Neuronal stem cell (in vitro differentiated cells): Measurements from ENCODE around the gene ARMC3.

Source experiments
- DNase-seq: peaks from one replicate; pipeline ENCODE4 v3.0.0-alpha.2; 2013; ENCODE audit warnings: low spot score
- H2AFZ ChIP-seq: one replicate; pipeline ENCODE4 v1.6.1; 2013; ENCODE audit warnings: mild to moderate bottlenecking, low read length, inconsistent platforms
- H2AK5ac ChIP-seq: 2 replicates; pipeline ENCODE4 v1.6.1; 2013; ENCODE audit warnings: low read depth, mild to moderate bottlenecking, inconsistent platforms, low read length, moderate library complexity, mixed read lengths
- H2BK120ac ChIP-seq: 2 replicates; pipeline ENCODE4 v1.6.1; 2013; ENCODE audit warnings: low read depth, mild to moderate bottlenecking, inconsistent platforms, low read length, moderate library complexity, mixed read lengths
- H2BK12ac ChIP-seq: one replicate; pipeline ENCODE4 v1.6.1; 2013; ENCODE audit warnings: low read length, inconsistent platforms
- H2BK15ac ChIP-seq: 2 replicates; pipeline ENCODE4 v1.6.1; 2013; ENCODE audit warnings: mild to moderate bottlenecking, low read length, inconsistent platforms, mixed read lengths
- H2BK5ac ChIP-seq: one replicate; pipeline ENCODE4 v1.6.1; 2013; ENCODE audit warnings: inconsistent platforms, mild to moderate bottlenecking, low read length, moderate library complexity
- H3K14ac ChIP-seq: one replicate; pipeline ENCODE4 v1.6.1; 2013; ENCODE audit warnings: low read length, inconsistent platforms
- H3K18ac ChIP-seq: 2 replicates; pipeline ENCODE4 v1.6.1; 2013; ENCODE audit warnings: low read length, inconsistent platforms
- H3K23ac ChIP-seq: 2 replicates; pipeline ENCODE4 v1.6.1; 2013; ENCODE audit warnings: low read depth, mild to moderate bottlenecking, mixed read lengths, low read length, inconsistent platforms; ENCODE audit not compliant: poor library complexity
- H3K27ac ChIP-seq: replicated peaks from 3 replicates; pipeline ENCODE4 v1.5.1; 2013; ENCODE audit warnings: low read length, inconsistent platforms
- H3K27me3 ChIP-seq, 3 experiments: 2 replicates each; pipeline ENCODE4 v1.6.1; 2013; ENCODE audit warnings: low read length in 3 of 3, mild to moderate bottlenecking in 2 of 3, inconsistent platforms in 1 of 3, low read depth in 1 of 3, mixed read lengths in 1 of 3, moderate library complexity in 1 of 3; ENCODE audit not compliant: control insufficient read depth in 3 of 3, insufficient read depth in 3 of 3
- H3K36me3 ChIP-seq, 2 donors: replicated peaks in 1 of 2; 2 replicates each; pipeline ENCODE4 v1.6.1; 2013; ENCODE audit warnings: low read length in 2 of 2; ENCODE audit not compliant: control insufficient read depth in 2 of 2, insufficient read depth in 2 of 2
- H3K4ac ChIP-seq: 2 replicates; pipeline ENCODE4 v1.6.1; 2013; ENCODE audit warnings: inconsistent platforms, mild to moderate bottlenecking, low read length, moderate library complexity
- H3K4me1 ChIP-seq, 2 donors: 1 replicate in 1 of 2; 2 replicates in 1 of 2; pipeline ENCODE4 v1.6.1; 2013; ENCODE audit warnings: low read length in 2 of 2, low read depth in 1 of 2; ENCODE audit not compliant: control insufficient read depth in 2 of 2, insufficient read depth in 1 of 2
- H3K4me2 ChIP-seq: one replicate; pipeline ENCODE4 v1.6.1; 2013; ENCODE audit warnings: mild to moderate bottlenecking, low read length, inconsistent platforms; ENCODE audit not compliant: insufficient read depth, poor library complexity, severe bottlenecking
- H3K4me3 ChIP-seq, 2 donors: 2 replicates each; pipeline ENCODE4 v1.5.1; 2013; ENCODE audit warnings: low read length in 2 of 2, mild to moderate bottlenecking in 2 of 2, inconsistent platforms in 1 of 2, moderate library complexity in 1 of 2
- H3K79me1 ChIP-seq: one replicate; pipeline ENCODE4 v1.6.1; 2013; ENCODE audit warnings: low read depth, mild to moderate bottlenecking, inconsistent platforms, low read length, moderate library complexity
- H3K9ac ChIP-seq: one replicate; pipeline ENCODE4 v1.6.1; 2013; ENCODE audit warnings: mild to moderate bottlenecking, low read depth, low read length, inconsistent platforms; ENCODE audit not compliant: poor library complexity
- H3K9me3 ChIP-seq, 2 donors: replicated peaks in 1 of 2; 2 replicates each; pipeline versions ENCODE3 to v1.6.1; 2013; ENCODE audit warnings: low read length in 2 of 2, mild to moderate bottlenecking in 2 of 2, inconsistent platforms in 1 of 2, low read depth in 1 of 2, mixed read lengths in 1 of 2, moderate library complexity in 1 of 2; ENCODE audit not compliant: control insufficient read depth in 2 of 2, insufficient read depth in 1 of 2
- H4K8ac ChIP-seq: one replicate; pipeline ENCODE4 v1.6.1; 2013; ENCODE audit warnings: low read depth, mild to moderate bottlenecking, inconsistent platforms, low read length, moderate library complexity
- H4K91ac ChIP-seq: one replicate; pipeline ENCODE4 v1.6.1; 2013; ENCODE audit warnings: low read length, low read depth, mild to moderate bottlenecking, inconsistent platforms; ENCODE audit not compliant: poor library complexity
- WGBS, 2 donors: extraction: QIAGEN DNeasy Blood & Tissue Kit; methylation state at CpG; one replicate each; pipeline ENCODE4 v1.1.7; 2013; ENCODE audit warnings: missing lambda C conversion rate in 2 of 2, mixed read lengths in 1 of 2; ENCODE audit not compliant: insufficient read length in 2 of 2, insufficient replicate concordance in 1 of 2; ENCODE audit errors: extremely low coverage in 2 of 2; 5-methylcytosine and 5-hydroxymethylcytosine counted together

Gene ARMC3

GRCh38 chr10:22978287-22978686 is 50.4 kb downstream of the ARMC3 start:
- Histone ChIP-seq H3K9me3 (no peaks in the 10 kb centered on the region), H3K4me3 (no peak overlapping the region), H2BK5ac (no peak overlapping the region), H3K14ac (no peak overlapping the region), H3K18ac (no peak overlapping the region), H3K9ac (no peak overlapping the region), H2BK120ac (no peak overlapping the region), H3K36me3 (no peaks in the 10 kb centered on the region), H2BK12ac (no peak overlapping the region), H2AFZ (no peak overlapping the region), H3K23ac (no peak overlapping the region), H2BK15ac (no peak overlapping the region), H4K91ac (no peak overlapping the region), H3K27ac (no peak overlapping the region), H3K4me1 (no peaks in the 10 kb centered on the region), H3K27me3 (peaks cover 0 to 4% (median 0%) of the 10 kb centered on the region in 3 experiments), H2AK5ac (no peak overlapping the region), H3K79me1 (no peaks in the 10 kb centered on the region), H3K4ac (no peak overlapping the region), H4K8ac (no peak overlapping the region), H3K4me2 (no peak overlapping the region)
- DNase-seq, result no peak
- WGBS, 2 donors, result no CpG with 5 or more reads among the region's 2 CpGs

GRCh38 chr10:22978918-22979317 is 51.1 kb downstream of the ARMC3 start:
- no peak overlapping the region for H2BK120ac ChIP-seq
- H3K18ac ChIP-seq, result no peak overlapping the region
- no peaks in the 10 kb centered on the region for H3K36me3 ChIP-seq
- no peaks in the 10 kb centered on the region for H3K4me1 ChIP-seq
- DNase-seq, result no peak
- no peak overlapping the region for H3K9ac ChIP-seq
- no peak overlapping the region for H3K23ac ChIP-seq
- H3K27ac ChIP-seq, result no peak overlapping the region
- no peak overlapping the region for H4K8ac ChIP-seq
- H3K4ac ChIP-seq, result no peak overlapping the region
- no peaks in the 10 kb centered on the region for H3K9me3 ChIP-seq
- no CpG with 5 or more reads among the region's 1 CpG for WGBS, 2 donors
- H2AFZ ChIP-seq, result no peak overlapping the region
- H3K4me2 ChIP-seq, result no peak overlapping the region
- no peak overlapping the region for H4K91ac ChIP-seq
- no peak overlapping the region for H2AK5ac ChIP-seq
- H2BK5ac ChIP-seq, result no peak overlapping the region
- no peak overlapping the region for H2BK12ac ChIP-seq
- H2BK15ac ChIP-seq, result no peak overlapping the region
- no peaks in the 10 kb centered on the region for H3K79me1 ChIP-seq
- no peak overlapping the region for H3K4me3 ChIP-seq
- H3K14ac ChIP-seq, result no peak overlapping the region
- peaks cover 0 to 4% (median 0%) of the 10 kb centered on the region in 3 experiments for H3K27me3 ChIP-seq

DNA sequence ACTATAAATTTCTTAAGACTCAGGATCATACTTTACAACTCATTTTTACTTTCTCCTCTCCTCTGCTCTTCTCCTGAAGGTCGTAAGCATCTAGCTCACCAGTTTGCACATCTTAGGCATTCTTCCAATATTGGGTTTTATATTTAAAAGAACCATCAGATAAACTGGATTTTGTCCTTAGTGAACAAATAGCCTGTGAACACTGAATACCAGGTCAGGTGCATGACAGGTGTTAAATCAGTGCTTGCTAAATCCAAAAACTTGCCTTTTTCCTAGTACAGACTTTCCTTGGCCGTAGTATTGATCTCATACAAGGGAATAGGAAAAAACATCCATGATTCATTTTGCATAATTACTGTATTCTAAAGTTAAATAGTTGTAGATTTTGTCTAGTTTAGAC is 53.0 kb downstream of the ARMC3 start:
- H3K14ac ChIP-seq, result no peak overlapping the region
- H3K18ac ChIP-seq, result no peak overlapping the region
- H4K8ac ChIP-seq, result no peak overlapping the region
- H2BK5ac ChIP-seq, result no peak overlapping the region
- no peaks in the 10 kb centered on the region for H3K4me1 ChIP-seq
- H3K23ac ChIP-seq, result no peak overlapping the region
- peaks cover 0 to 4% (median 0%) of the 10 kb centered on the region in 3 experiments for H3K27me3 ChIP-seq
- no peak overlapping the region for H3K4me2 ChIP-seq
- H3K4me3 ChIP-seq, result no peak overlapping the region
- no peak overlapping the region for H2AFZ ChIP-seq
- H2BK120ac ChIP-seq, result no peak overlapping the region
- WGBS, 2 donors, result no CpG with 5 or more reads among the region's 2 CpGs
- DNase-seq, result no peak
- no peak overlapping the region for H2BK12ac ChIP-seq
- H2BK15ac ChIP-seq, result no peak overlapping the region
- no peaks in the 10 kb centered on the region for H3K9me3 ChIP-seq
- no peak overlapping the region for H3K4ac ChIP-seq
- H3K36me3 ChIP-seq, result no peaks in the 10 kb centered on the region
- no peak overlapping the region for H3K9ac ChIP-seq
- no peak overlapping the region for H3K27ac ChIP-seq
- H2AK5ac ChIP-seq, result no peak overlapping the region
- no peak overlapping the region for H4K91ac ChIP-seq
- H3K79me1 ChIP-seq, result no peaks in the 10 kb centered on the region

DNA sequence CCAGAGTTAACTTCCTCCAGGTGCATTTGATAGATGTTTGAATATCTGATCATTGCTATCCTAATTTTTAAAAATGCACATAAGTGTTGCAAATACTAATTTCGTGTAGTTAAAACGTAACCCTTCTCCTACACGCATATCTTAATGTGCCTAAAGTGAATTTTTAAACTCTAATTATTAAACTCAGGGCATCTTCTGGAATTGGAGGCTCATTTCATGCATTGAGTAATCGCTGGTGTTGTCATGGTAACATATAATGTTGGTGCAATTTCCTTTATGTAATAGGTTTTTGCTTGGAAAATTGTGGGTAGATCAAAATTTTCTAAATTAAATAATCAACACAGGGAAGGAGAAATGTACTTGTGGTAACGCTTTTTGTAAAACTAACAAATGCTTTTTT is 56.2 kb downstream of the ARMC3 start:
- WGBS, 2 donors, result no CpG with 5 or more reads among the region's 5 CpGs
- H2AFZ ChIP-seq, result no peak overlapping the region
- H4K8ac ChIP-seq, result no peak overlapping the region
- no peak overlapping the region for H4K91ac ChIP-seq
- no peak overlapping the region for H3K4ac ChIP-seq
- no peak overlapping the region for H2BK15ac ChIP-seq
- no peaks in the 10 kb centered on the region for H3K4me1 ChIP-seq
- no peaks in the 10 kb centered on the region for H3K79me1 ChIP-seq
- H3K4me3 ChIP-seq, result no peak overlapping the region
- H3K27ac ChIP-seq, result no peak overlapping the region
- no peak overlapping the region for H3K23ac ChIP-seq
- H2BK5ac ChIP-seq, result no peak overlapping the region
- no peaks in the 10 kb centered on the region for H3K27me3 ChIP-seq
- no peak overlapping the region for H3K18ac ChIP-seq
- no peak overlapping the region for H2AK5ac ChIP-seq
- no peak for DNase-seq
- H3K36me3 ChIP-seq, result no peaks in the 10 kb centered on the region
- no peak overlapping the region for H2BK12ac ChIP-seq
- no peak overlapping the region for H3K9ac ChIP-seq
- no peak overlapping the region for H3K4me2 ChIP-seq
- no peaks in the 10 kb centered on the region for H3K9me3 ChIP-seq
- H3K14ac ChIP-seq, result no peak overlapping the region
- no peak overlapping the region for H2BK120ac ChIP-seq
